ENCODE results near the gene HOXA6. TPM values are rescaled to one million over a fixed set of nuclear protein-coding genes. Genes with fewer than 3 reads are reported as not detected.
A peak's percentile ranks its signal among the peaks of the same experiment; 100 is the strongest.

HOXA6 gene
- total RNA-seq, 1 donor from 2014 or later = 15.3 TPM

DNA sequence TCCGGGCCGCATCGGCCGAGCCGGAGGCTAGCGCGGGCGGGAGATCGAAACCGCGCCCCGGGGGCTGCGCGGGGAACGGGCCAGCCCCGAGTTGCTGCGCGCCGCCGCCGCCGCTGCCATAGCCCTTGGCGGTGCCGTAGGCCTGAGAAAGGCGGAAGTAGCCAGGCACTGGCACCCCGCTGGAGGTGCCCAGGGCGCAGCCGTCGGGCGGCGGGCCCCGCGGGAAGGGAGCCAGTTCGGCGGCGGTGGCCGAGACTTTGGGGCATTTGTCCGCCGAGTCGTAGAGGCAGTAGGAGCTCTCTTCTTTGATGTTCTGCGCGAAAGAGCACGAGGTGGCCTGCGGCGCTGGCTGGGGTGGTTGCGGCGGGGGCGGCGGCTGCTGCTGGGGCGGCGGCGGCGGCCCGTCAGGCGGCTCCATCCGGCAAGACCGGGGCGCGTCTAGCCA, 26.0 kb upstream of the HOXA6 start:
- Histone ChIP-seq H3K9me3 (no peaks in the 10 kb centered on the region), H3K4me1 (peaks cover 0 to 19% of the 10 kb centered on the region in 2 donors), H3K36me3 (no peaks in the 10 kb centered on the region), H3K27me3 (peaks cover 59% of the 10 kb centered on the region), H3K27ac (peak overlapping the region in 1 of 2 donors; percentile 37), H3K4me3 (peak overlapping the region; percentile 55 to 71)
- DNase-seq (ENCODE audit: low spot score in 2 of 2) = peak in 1 of 2 donors; percentile 65
- intact Hi-C loops (cut with DNase I) = no loop called here
- TF ChIP-seq, protein P1, sequence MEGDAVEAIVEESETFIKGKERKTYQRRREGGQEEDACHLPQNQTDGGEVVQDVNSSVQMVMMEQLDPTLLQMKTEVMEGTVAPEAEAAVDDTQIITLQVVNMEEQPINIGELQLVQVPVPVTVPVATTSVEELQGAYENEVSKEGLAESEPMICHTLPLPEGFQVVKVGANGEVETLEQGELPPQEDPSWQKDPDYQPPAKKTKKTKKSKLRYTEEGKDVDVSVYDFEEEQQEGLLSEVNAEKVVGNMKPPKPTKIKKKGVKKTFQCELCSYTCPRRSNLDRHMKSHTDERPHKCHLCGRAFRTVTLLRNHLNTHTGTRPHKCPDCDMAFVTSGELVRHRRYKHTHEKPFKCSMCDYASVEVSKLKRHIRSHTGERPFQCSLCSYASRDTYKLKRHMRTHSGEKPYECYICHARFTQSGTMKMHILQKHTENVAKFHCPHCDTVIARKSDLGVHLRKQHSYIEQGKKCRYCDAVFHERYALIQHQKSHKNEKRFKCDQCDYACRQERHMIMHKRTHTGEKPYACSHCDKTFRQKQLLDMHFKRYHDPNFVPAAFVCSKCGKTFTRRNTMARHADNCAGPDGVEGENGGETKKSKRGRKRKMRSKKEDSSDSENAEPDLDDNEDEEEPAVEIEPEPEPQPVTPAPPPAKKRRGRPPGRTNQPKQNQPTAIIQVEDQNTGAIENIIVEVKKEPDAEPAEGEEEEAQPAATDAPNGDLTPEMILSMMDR (IDR thresholded peaks at IDR 0.05) = no peak

DNA sequence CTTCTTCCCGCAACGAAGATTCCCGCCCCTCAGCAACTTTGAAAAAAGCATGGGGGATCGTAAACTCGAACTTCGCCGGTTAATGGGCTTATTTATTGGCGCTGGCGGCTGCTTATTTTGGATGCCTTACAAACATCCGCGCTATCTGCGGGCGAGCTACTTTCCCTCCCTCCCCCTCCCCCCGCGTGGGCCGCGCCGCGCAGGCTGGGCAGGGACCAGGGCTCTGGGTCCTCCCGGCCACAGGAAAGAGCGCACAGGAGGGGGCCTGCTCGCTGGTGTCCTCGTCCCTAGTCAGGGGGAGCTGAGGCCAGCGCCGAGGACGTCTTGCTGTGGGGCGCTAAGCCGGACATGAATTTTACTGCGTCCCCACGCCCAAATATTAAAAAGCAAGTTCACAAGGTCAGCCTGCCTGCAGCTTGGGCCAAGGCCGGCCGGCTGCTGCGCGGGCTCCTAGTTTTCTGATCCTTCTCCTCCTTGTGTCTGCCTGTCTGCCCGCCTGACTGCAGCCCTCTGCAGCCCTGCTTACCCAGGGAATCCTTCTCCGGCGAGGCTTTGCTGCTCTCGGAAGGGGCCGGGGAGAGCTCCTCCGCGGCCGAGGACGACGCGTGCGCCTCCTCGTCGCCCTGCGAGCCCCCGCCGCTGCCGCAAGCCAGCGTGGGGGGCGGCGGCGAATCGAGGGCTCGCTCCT, 25.4 kb upstream of the HOXA6 start:
- Histone ChIP-seq H3K27me3 (peaks cover 64% of the 10 kb centered on the region), H3K4me1 (peaks cover 0 to 19% of the 10 kb centered on the region in 2 donors), H3K9me3 (no peaks in the 10 kb centered on the region), H3K36me3 (no peaks in the 10 kb centered on the region), H3K4me3 (peak overlapping the region; percentile 55 to 71), H3K27ac (peak overlapping the region in 1 of 2 donors; percentile 37)
- TF ChIP-seq, protein P1 (IDR thresholded peaks at IDR 0.05) = no peak
- peak in 1 of 2 donors; percentile 65 for DNase-seq (ENCODE audit: low spot score in 2 of 2)
- intact Hi-C loops (cut with DNase I) = no loop called here

GRCh38 chr7:27172315-27172774, 24.8 kb upstream of the HOXA6 start:
- H3K36me3 ChIP-seq = no peaks in the 10 kb centered on the region
- intact Hi-C loops (cut with DNase I) = no loop called here
- H3K9me3 ChIP-seq = no peaks in the 10 kb centered on the region
- TF ChIP-seq, protein P1 (IDR thresholded peaks at IDR 0.05) = no peak
- H3K4me1 ChIP-seq = peaks cover 0 to 19% of the 10 kb centered on the region in 2 donors
- H3K27ac ChIP-seq = no peak overlapping the region
- peak in 1 of 2 donors; percentile 58 for DNase-seq (ENCODE audit: low spot score in 2 of 2)
- H3K27me3 ChIP-seq = peaks cover 64% of the 10 kb centered on the region
- peak overlapping the region in 1 of 2 donors; percentile 71 for H3K4me3 ChIP-seq

DNA sequence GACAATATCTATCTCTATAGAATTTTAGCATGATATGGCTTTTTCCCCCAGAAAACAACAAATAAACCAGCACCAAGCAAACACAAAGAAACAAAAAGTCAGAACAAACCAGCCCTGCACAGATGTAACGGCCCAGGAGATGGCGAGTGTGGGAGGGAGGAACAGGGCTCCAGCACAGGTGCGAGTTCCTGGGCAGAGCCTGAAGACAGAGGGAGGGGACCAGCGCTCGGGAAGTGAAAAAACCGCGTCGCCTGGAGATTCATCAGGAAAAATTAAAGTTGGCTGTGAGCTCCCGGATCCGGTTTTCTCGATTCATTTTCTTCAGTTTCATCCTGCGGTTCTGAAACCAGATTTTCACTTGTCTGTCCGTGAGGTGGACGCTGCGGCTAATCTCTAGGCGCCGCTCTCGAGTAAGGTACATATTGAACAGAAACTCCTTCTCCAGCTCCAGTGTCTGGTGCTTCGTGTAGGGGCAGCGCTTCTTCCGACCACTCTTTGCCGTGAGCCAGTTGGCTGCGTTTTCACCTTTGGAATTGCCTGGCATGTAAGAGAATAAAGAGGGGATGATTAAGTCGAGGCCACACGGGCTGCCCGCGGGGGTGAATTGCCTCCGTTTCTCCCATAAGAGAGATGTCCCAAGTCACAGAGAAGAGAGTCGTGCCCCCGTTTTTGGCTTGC, 24.2 kb upstream of the HOXA6 start:
- peak in 1 of 2 donors; percentile 50 for DNase-seq (ENCODE audit: low spot score in 2 of 2)
- Histone ChIP-seq H3K4me3 (no peak overlapping the region), H3K4me1 (peaks cover 0 to 19% of the 10 kb centered on the region in 2 donors), H3K36me3 (no peaks in the 10 kb centered on the region), H3K27ac (no peak overlapping the region), H3K27me3 (peaks cover 70% of the 10 kb centered on the region), H3K9me3 (no peaks in the 10 kb centered on the region)
- intact Hi-C loops (cut with DNase I) = no loop called here
- TF ChIP-seq, protein P1 (IDR thresholded peaks at IDR 0.05) = no peak

DNA sequence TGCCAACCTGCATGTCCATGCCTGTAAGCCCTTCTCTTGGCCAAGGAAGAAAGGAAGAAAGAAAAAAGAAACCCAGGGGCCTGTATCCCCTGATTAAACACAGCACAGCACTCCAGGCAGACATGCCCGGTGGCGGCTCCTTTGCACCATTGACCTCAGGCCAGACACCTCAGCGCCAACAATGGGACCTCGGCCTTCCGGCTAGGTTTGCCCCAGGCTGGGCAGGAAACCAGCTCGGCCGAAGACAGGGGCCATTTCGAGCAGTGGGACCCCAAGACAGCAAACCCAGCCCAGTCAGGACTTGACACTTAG, 23.7 kb upstream of the HOXA6 start:
- Histone ChIP-seq H3K4me3 (no peak overlapping the region), H3K27me3 (peaks cover 75% of the 10 kb centered on the region), H3K36me3 (no peaks in the 10 kb centered on the region), H3K4me1 (peaks cover 0 to 20% of the 10 kb centered on the region in 2 donors), H3K9me3 (no peaks in the 10 kb centered on the region), H3K27ac (no peak overlapping the region)
- intact Hi-C loops (cut with DNase I) = no loop called here
- peak in 1 of 2 donors; percentile 51 for DNase-seq (ENCODE audit: low spot score in 2 of 2)
- TF ChIP-seq, protein P1 (IDR thresholded peaks at IDR 0.05) = no peak

Data from ascending aorta (tissue), 2 donors.